ENCODE measurements around the gene MEPCE. TPM values are rescaled to one million over a fixed set of nuclear protein-coding genes. Genes with fewer than 3 reads are reported as not detected.

MEPCE gene
- total and polyA plus RNA-seq, 11 donors = 14.6 to 30.3 (median 21.5) TPM

DNA sequence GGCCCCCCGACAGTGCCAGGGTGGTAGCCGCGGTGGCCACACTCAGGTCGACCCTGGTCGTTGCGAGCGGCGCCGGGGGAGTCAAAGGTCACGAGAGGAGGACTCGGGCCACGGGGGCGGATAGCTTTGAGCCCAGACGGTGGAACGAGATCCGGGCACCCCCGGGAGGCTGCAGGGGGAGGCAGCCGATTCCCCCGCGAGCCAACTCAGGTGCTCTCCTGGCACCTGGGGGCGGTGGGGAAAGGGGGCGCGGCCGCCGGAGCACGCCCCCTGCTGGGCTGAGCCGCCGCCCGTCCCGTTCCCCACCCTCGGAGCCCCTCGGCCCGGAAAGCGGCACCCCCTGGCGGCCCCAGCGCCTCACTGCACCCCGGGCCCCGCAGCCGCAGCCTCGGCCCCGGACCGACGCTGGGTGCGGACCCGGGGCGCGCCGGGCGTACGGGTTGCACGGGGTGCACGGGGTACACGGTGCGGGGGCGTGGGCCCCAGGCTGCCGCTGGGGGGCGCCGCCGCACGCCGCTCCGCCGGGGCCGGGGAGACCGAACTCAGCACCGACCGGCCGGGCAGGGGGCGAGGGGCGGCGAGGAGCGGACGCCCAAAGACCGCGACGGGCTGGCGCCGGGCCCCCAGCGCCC, 53.6 kb downstream of the MEPCE start:
- TF ChIP-seq POLR2A (IDR thresholded peaks at IDR 0.05) (no peak), CTCF (IDR thresholded peaks at IDR 0.05) (peak; percentile 80 to 99 (median 94))
- Histone ChIP-seq H3K4me3 (peak overlapping the region; percentile 31 to 73 (median 58)), H3K27me3 (no peaks in the 10 kb centered on the region), H3K4me1 (peaks cover 0 to 33% (median 14%) of the 10 kb centered on the region in 12 donors), H3K27ac (peak overlapping the region in 4 of 12 donors; percentile 46 to 74 (median 60)), H3K36me3 (no peaks in the 10 kb centered on the region), H3K9me3 (no peaks in the 10 kb centered on the region)
- ATAC-seq (peak in 3 of 4 donors; percentile 20 to 52 (median 37)), DNase-seq (peak; percentile 67 to 88 (median 73))
- WGBS, 4 donors = 1% methylated on average over 18 to 79 of the region's 79 CpGs
- intact Hi-C loops (cut with DNase I) = loop anchor here in 6 of 10 donors (1.0 to 5.0 kb wide), 4 partner anchors 14 to 74 kb away; no protein-coding TSS in a partner anchor

Other genes with a start within 250 kb of the MEPCE start
- gene PVRIG, start 209.9 kb upstream of the MEPCE start, total RNA-seq = 1 to 10 TPM in 1 of 9 donors, under 1 TPM in 2, not detected in 6; 0.63 to 2.7 (median 0.97) TPM
- gene PVRIG, start 209.9 kb upstream of the MEPCE start, polyA plus RNA-seq = under 1 TPM; 0.08 to 0.11 TPM
- not detected for gene SPDYE3, start 122.1 kb upstream of the MEPCE start, total RNA-seq
- under 1 TPM; 0.03 to 0.15 TPM for gene SPDYE3, start 122.1 kb upstream of the MEPCE start, polyA plus RNA-seq
- 10 to 100 TPM in 4 of 9 donors, 1 to 10 TPM in 5; 6.2 to 15.1 (median 10.0) TPM for gene PILRB, start 71.7 kb upstream of the MEPCE start, total RNA-seq
- gene PILRB, start 71.7 kb upstream of the MEPCE start, polyA plus RNA-seq = 10 to 100 TPM in 1 of 2 donors, 1 to 10 TPM in 1; 8.7 to 24.2 TPM
- gene PILRA, start 56.3 kb upstream of the MEPCE start, total RNA-seq = 10 to 100 TPM in 2 of 9 donors, 1 to 10 TPM in 6, under 1 TPM in 1; 0.69 to 30.5 (median 3.4) TPM
- 1 to 10 TPM; 1.8 to 2.5 TPM for gene PILRA, start 56.3 kb upstream of the MEPCE start, polyA plus RNA-seq
- gene ZCWPW1, start 1.1 kb upstream of the MEPCE start, total RNA-seq = 1 to 10 TPM; 2.8 to 6.2 (median 3.7) TPM
- gene ZCWPW1, start 1.1 kb upstream of the MEPCE start, polyA plus RNA-seq = 1 to 10 TPM; 5.1 to 6.4 TPM
- gene PPP1R35, start 6.7 kb downstream of the MEPCE start, total RNA-seq = 10 to 100 TPM in 8 of 9 donors, 1 to 10 TPM in 1; 9.6 to 26.8 (median 12.4) TPM
- gene PPP1R35, start 6.7 kb downstream of the MEPCE start, polyA plus RNA-seq = 10 to 100 TPM; 17.7 to 28.4 TPM
- under 1 TPM in 5 of 9 donors, not detected in 4; 0.27 to 0.77 (median 0.39) TPM for gene SPACDR, start 34.4 kb downstream of the MEPCE start, total RNA-seq
- gene SPACDR, start 34.4 kb downstream of the MEPCE start, polyA plus RNA-seq = under 1 TPM; 0.61 to 0.78 TPM
- gene TSC22D4, start 49.4 kb downstream of the MEPCE start, total RNA-seq = 10 to 100 TPM; 41.8 to 55.5 (median 49.0) TPM
- gene TSC22D4, start 49.4 kb downstream of the MEPCE start, polyA plus RNA-seq = 10 to 100 TPM; 42.2 to 47.0 TPM
- gene NYAP1, start 54.1 kb downstream of the MEPCE start, total RNA-seq = 1 to 10 TPM in 1 of 9 donors, under 1 TPM in 5, not detected in 3; 0.16 to 1.1 (median 0.35) TPM
- under 1 TPM; 0.42 to 0.50 TPM for gene NYAP1, start 54.1 kb downstream of the MEPCE start, polyA plus RNA-seq
- 10 to 100 TPM; 24.1 to 36.9 (median 32.8) TPM for gene AGFG2, start 109.4 kb downstream of the MEPCE start, total RNA-seq
- gene AGFG2, start 109.4 kb downstream of the MEPCE start, polyA plus RNA-seq = 10 to 100 TPM; 12.5 to 30.8 TPM
- 1 to 10 TPM in 2 of 9 donors, under 1 TPM in 3, not detected in 4; 0.35 to 2.3 (median 0.72) TPM for gene SAP25, start 144.1 kb downstream of the MEPCE start, total RNA-seq
- under 1 TPM; 0.30 to 0.65 TPM for gene SAP25, start 144.1 kb downstream of the MEPCE start, polyA plus RNA-seq
- 10 to 100 TPM; 18.5 to 46.6 (median 29.2) TPM for gene LRCH4, start 156.3 kb downstream of the MEPCE start, total RNA-seq
- 10 to 100 TPM; 34.1 to 42.0 TPM for gene LRCH4, start 156.3 kb downstream of the MEPCE start, polyA plus RNA-seq
- under 1 TPM in 6 of 9 donors, not detected in 3; 0.11 to 0.75 (median 0.48) TPM for gene FBXO24, start 156.5 kb downstream of the MEPCE start, total RNA-seq
- gene FBXO24, start 156.5 kb downstream of the MEPCE start, polyA plus RNA-seq = under 1 TPM in 1 of 2 donors, not detected in 1; 0.14 TPM
- gene PCOLCE, start 172.5 kb downstream of the MEPCE start, total RNA-seq = 10 to 100 TPM; 15.7 to 68.1 (median 28.3) TPM
- gene PCOLCE, start 172.5 kb downstream of the MEPCE start, polyA plus RNA-seq = 10 to 100 TPM; 33.5 to 35.4 TPM
- gene MOSPD3, start 182.7 kb downstream of the MEPCE start, total RNA-seq = 10 to 100 TPM in 5 of 9 donors, 1 to 10 TPM in 4; 6.7 to 13.8 (median 10.4) TPM
- gene MOSPD3, start 182.7 kb downstream of the MEPCE start, polyA plus RNA-seq = 10 to 100 TPM; 10.4 to 12.3 TPM
- under 1 TPM in 4 of 9 donors, not detected in 5; 0.15 to 0.59 (median 0.45) TPM for gene TFR2, start 211.7 kb downstream of the MEPCE start, total RNA-seq
- gene TFR2, start 211.7 kb downstream of the MEPCE start, polyA plus RNA-seq = under 1 TPM; 0.08 to 0.37 TPM
- gene ACTL6B, start 226.6 kb downstream of the MEPCE start, total RNA-seq = not detected
- gene ACTL6B, start 226.6 kb downstream of the MEPCE start, polyA plus RNA-seq = not detected
- 100 to 1,000 TPM in 7 of 9 donors, 10 to 100 TPM in 2; 94.8 to 188 (median 122) TPM for gene GNB2, start 243.9 kb downstream of the MEPCE start, total RNA-seq
- gene GNB2, start 243.9 kb downstream of the MEPCE start, polyA plus RNA-seq = 100 to 1,000 TPM in 1 of 2 donors, 10 to 100 TPM in 1; 48.0 to 199 TPM